ENCODE data around the gene DLGAP1. TPM values are rescaled to one million over a fixed set of nuclear protein-coding genes. Genes with fewer than 3 reads are reported as not detected.

The DLGAP1 gene
- total and polyA plus RNA-seq, 10 of the 15 experiments (the other 5 are each of a cell fraction or from before 2014, with no cell fraction given): 0.23 to 27.6 (median 1.9) TPM

DNA sequence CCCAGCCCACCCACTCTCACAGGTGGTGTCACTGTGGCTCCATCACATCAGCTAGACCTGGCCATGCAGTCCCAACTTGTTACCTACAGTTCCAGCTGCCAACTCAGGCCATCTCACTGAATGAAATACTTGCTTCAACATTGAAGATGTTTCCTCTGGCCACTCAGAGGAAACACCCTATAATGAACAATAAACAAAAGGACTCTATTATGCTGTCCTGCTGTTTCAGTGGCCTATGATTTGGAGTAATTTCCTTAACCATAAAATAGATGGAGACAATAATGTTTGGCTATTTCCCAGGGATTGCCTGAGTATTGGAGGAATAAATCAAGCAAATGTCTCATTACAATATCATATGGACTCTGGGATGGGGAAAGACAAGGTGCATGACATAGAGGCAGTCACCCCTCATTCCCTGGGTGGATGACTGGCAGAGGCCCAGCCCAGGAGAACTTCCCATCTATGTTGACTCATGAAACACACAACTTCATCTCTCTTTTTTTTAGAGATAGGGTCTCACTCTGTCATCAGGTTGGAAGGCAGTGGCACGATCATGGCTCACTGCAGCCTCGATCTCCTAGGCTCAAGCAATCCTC is 870.7 kb downstream of the DLGAP1 start:
- Histone ChIP-seq H3K27me3 (replicated peaks in 1 of 2; ENCODE audit: control insufficient read depth in 2 of 2, insufficient read depth in 2 of 2, low read length in 1 of 2) (no peaks in the 10 kb centered on the region), H3K9me3 (replicated peaks; ENCODE audit: control insufficient read depth, insufficient read depth, low read length) (peaks cover 3% of the 10 kb centered on the region; the same call in 2 of the 3 replicates), H3K4me3 (no peak overlapping the region), H3K4me2 (ENCODE audit: control insufficient read depth, insufficient read depth) (no peak overlapping the region), H3K4me1 (ENCODE audit: control insufficient read depth, insufficient read depth, low read length) (peaks cover 30% of the 10 kb centered on the region), H2AFZ (ENCODE audit: control insufficient read depth, low read depth, low read length) (no peak overlapping the region; the same call in 1 of the 2 replicates), H3K27ac (ENCODE audit: control insufficient read depth, insufficient read depth) (no peak overlapping the region), H3K36me3 (ENCODE audit: control insufficient read depth in 2 of 2, insufficient read depth in 2 of 2, low read length in 1 of 2) (no peaks in the 10 kb centered on the region; a peak in 1 of 4 replicates), H3K79me2 (ENCODE audit: control insufficient read depth, insufficient read depth, low read length) (no peaks in the 10 kb centered on the region), H3K9ac (ENCODE audit: control insufficient read depth, insufficient read depth, low read length) (no peak overlapping the region), H4K20me1 (ENCODE audit: control insufficient read depth, insufficient read depth) (no peaks in the 10 kb centered on the region)
- WGBS (ENCODE audit: insufficient coverage, insufficient replicate concordance, low lambda C conversion rate, missing lambda C conversion rate): 100% methylated on average over 2 of the region's 2 CpGs
- ATAC-seq (no peak), DNase-seq (ENCODE audit: low read depth, low spot score) (no peak), FAIRE-seq (peak; percentile 75)
- no peak for TF ChIP-seq NFIC (IDR thresholded peaks at IDR 0.05; ENCODE audit: low read depth, low read length)
- TF ChIP-seq RAD21 (IDR thresholded peaks at IDR 0.05; ENCODE audit: insufficient read depth, low read depth, low read length): no peak
- no peak for TF ChIP-seq PML (IDR thresholded peaks at IDR 0.05; ENCODE audit: low read length)
- TF ChIP-seq SMC3 (IDR thresholded peaks at IDR 0.05; ENCODE audit: borderline replicate concordance, low read length): no peak
- TF ChIP-seq SP1 (IDR thresholded peaks at IDR 0.05; ENCODE audit: low read depth, low read length): no peak
- TF ChIP-seq FOS (IDR thresholded peaks at IDR 0.05; ENCODE audit: borderline replicate concordance, extremely low read depth, insufficient read length): no peak
- no peak for TF ChIP-seq HDAC2 (IDR thresholded peaks at IDR 0.05)
- TF ChIP-seq ZBTB11 (CRISPR knock-in tag; IDR thresholded peaks at IDR 0.05): no peak
- TF ChIP-seq HCFC1 (IDR thresholded peaks at IDR 0.05; ENCODE audit: low read length): no peak
- no peak for TF ChIP-seq ATF3 (IDR thresholded peaks at IDR 0.05; ENCODE audit: borderline replicate concordance, extremely low read depth, low read depth, low read length)
- TF ChIP-seq FOXK2 (IDR thresholded peaks at IDR 0.05): no peak
- TF ChIP-seq FOXM1 (IDR thresholded peaks at IDR 0.05; ENCODE audit: low read depth, low read length): no peak
- no peak for TF ChIP-seq EGR1 (IDR thresholded peaks at IDR 0.05; ENCODE audit: borderline replicate concordance in 1 of 2, low read depth in 2 of 2, low read length in 2 of 2)
- ChIA-PET SMC1A (ENCODE audit: uncharacterized antibody, unreplicated experiment) (interaction anchor here (1.0 to 4.1 kb wide), 25 partner anchors 9 to 625 kb away, joined by 3 to 52 read pairs (median 6); no protein-coding TSS in a partner anchor), CTCF (interaction anchor here (0.5 to 4.3 kb wide), 30 partner anchors 9 to 333 kb away, joined by 3 to 79 read pairs (median 7); no protein-coding TSS in a partner anchor), POLR2A (interaction anchor here (0.5 to 3.3 kb wide), 7 partner anchors 12 to 137 kb away, joined by 3 to 16 read pairs (median 5); no protein-coding TSS in a partner anchor), RAD21 (ENCODE audit: unreplicated experiment) (interaction anchor here (0.7 to 3.2 kb wide), 19 partner anchors 10 to 306 kb away, joined by 3 to 36 read pairs (median 8); no protein-coding TSS in a partner anchor)
- BruUV-seq (replicated peaks): no TSS peak
- in situ Hi-C loops (cut with MboI) (no loop called here), intact Hi-C loops (cut with micrococcal nuclease; ENCODE audit: unreplicated experiment) (no loop called here)
